Measurements from ENCODE around the gene FPR1. TPM values are rescaled to one million over a fixed set of nuclear protein-coding genes. Genes with fewer than 3 reads are reported as not detected.
A peak's percentile ranks its signal among the peaks of the same experiment; 100 is the strongest.

FPR1 gene
- total RNA-seq, 3 donors from 2014 or later (not counting 1 experiment from before 2014, with no cell fraction given), result 3.4 to 20.2 (median 6.4) TPM

DNA sequence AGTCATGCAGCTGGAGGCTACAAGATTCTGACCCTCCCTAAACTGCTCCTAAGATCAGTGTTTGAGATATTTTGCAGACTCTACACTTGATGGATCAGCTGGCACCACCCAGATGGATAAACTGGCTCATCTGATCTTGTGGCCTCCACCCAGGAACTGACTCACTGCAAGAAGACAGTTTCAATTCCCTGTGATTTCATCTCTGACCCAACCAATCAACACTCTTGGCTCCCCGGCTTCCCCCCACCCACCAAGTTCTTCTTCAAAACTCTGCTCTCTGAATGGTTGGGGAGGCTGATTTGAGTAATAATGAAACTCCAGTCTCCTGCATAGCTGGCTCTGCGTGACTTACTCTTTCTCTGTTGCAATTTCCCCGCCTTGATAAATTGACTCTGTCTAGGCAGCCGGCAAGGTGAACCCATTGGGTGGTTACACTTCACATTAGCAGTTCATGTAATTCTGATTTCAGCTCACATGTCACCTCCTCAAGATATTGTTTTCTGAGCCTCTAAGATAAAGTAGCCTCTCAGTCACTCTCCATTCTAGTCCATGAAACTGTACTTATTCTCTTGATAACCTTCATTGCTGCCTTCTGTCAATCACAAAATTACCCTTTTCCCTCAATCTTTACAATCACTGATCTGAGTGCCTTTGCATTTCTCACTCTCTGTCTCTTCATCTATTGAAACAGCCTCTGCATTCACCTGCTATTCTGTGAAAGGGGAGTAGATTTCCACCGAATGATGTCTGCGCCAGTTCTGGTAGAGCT lies 33.4 kb upstream of the FPR1 start:
- DNase-seq (peak in 1 of 2 donors; percentile 13), ATAC-seq (peak; percentile 32 to 47 (median 35))
- WGBS (ENCODE audit: insufficient coverage), result 80% methylated on average over 5 of the region's 6 CpGs
- Mint-ChIP-seq H3K4me1 (no peaks in the 10 kb centered on the region), H3K27ac (no peak overlapping the region), H3K27me3 (ENCODE audit: low read depth in 2 of 2) (peaks cover 0 to 8% of the 10 kb centered on the region in 2 donors), H3K4me3 (no peak overlapping the region), H3K9me3 (peaks cover 0 to 5% of the 10 kb centered on the region in 2 donors), H3K36me3 (no peaks in the 10 kb centered on the region)
- H3K4me3 ChIP-seq (ENCODE audit: low read length), result no peak overlapping the region
- TF ChIP-seq, protein P1, sequence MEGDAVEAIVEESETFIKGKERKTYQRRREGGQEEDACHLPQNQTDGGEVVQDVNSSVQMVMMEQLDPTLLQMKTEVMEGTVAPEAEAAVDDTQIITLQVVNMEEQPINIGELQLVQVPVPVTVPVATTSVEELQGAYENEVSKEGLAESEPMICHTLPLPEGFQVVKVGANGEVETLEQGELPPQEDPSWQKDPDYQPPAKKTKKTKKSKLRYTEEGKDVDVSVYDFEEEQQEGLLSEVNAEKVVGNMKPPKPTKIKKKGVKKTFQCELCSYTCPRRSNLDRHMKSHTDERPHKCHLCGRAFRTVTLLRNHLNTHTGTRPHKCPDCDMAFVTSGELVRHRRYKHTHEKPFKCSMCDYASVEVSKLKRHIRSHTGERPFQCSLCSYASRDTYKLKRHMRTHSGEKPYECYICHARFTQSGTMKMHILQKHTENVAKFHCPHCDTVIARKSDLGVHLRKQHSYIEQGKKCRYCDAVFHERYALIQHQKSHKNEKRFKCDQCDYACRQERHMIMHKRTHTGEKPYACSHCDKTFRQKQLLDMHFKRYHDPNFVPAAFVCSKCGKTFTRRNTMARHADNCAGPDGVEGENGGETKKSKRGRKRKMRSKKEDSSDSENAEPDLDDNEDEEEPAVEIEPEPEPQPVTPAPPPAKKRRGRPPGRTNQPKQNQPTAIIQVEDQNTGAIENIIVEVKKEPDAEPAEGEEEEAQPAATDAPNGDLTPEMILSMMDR (IDR thresholded peaks at IDR 0.05), result no peak
- H3K4me1 ChIP-seq (ENCODE audit: control insufficient read depth, insufficient read depth, low read length), result no peaks in the 10 kb centered on the region
- H3K27me3 ChIP-seq (ENCODE audit: control insufficient read depth, insufficient read depth, low read length), result no peaks in the 10 kb centered on the region
- no peaks in the 10 kb centered on the region for H3K36me3 ChIP-seq (ENCODE audit: control insufficient read depth, insufficient read depth, low read length)
- H3K9me3 ChIP-seq (ENCODE audit: control insufficient read depth, insufficient read depth, low read length), result no peaks in the 10 kb centered on the region
- intact Hi-C loops (cut with micrococcal nuclease), result no loop called here
- H3K27ac ChIP-seq (ENCODE audit: low read length), result peak overlapping the region; percentile 55

GRCh38 chr19:51784109-51784785 lies 32.6 kb upstream of the FPR1 start:
- H3K27me3 Mint-ChIP-seq (ENCODE audit: low read depth in 2 of 2), result peaks cover 7 to 8% of the 10 kb centered on the region in 2 donors
- Histone ChIP-seq H3K4me3 (ENCODE audit: low read length) (no peak overlapping the region), H3K4me1 (ENCODE audit: control insufficient read depth, insufficient read depth, low read length) (no peaks in the 10 kb centered on the region), H3K36me3 (ENCODE audit: control insufficient read depth, insufficient read depth, low read length) (no peaks in the 10 kb centered on the region), H3K27me3 (ENCODE audit: control insufficient read depth, insufficient read depth, low read length) (no peaks in the 10 kb centered on the region), H3K9me3 (ENCODE audit: control insufficient read depth, insufficient read depth, low read length) (no peaks in the 10 kb centered on the region), H3K27ac (ENCODE audit: low read length) (no peak overlapping the region)
- peaks cover 0 to 5% of the 10 kb centered on the region in 2 donors for H3K9me3 Mint-ChIP-seq
- WGBS (ENCODE audit: insufficient coverage), result 91% methylated on average over 3 of the region's 6 CpGs
- no peak overlapping the region for H3K27ac Mint-ChIP-seq
- ATAC-seq (no peak), DNase-seq (no peak)
- H3K4me1 Mint-ChIP-seq, result no peaks in the 10 kb centered on the region
- no peak overlapping the region for H3K4me3 Mint-ChIP-seq
- no peaks in the 10 kb centered on the region for H3K36me3 Mint-ChIP-seq
- TF ChIP-seq, protein P1 (IDR thresholded peaks at IDR 0.05), result no peak
- intact Hi-C loops (cut with micrococcal nuclease), result no loop called here

DNA sequence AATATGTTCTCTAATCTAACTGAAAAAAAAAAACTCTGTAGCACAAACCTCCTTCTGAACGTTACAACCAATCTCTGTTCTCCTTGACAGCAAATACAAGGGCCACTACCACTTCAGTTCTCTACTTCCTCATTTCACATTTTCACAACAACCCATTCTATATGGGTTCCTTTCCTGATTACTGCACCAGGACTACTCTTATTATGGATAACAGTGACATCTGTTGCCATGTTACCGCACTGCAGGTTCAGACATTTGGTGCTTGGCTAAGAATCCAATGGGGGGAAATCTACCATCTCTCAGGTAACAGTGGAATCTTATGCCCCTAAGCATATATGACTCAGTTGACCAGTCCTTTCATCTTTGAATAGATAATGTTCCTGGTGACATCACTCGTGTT lies 31.7 kb upstream of the FPR1 start:
- intact Hi-C loops (cut with micrococcal nuclease), result no loop called here
- Mint-ChIP-seq H3K27me3 (ENCODE audit: low read depth in 2 of 2) (peaks cover 8 to 16% of the 10 kb centered on the region in 2 donors), H3K4me3 (no peak overlapping the region), H3K36me3 (no peaks in the 10 kb centered on the region), H3K27ac (no peak overlapping the region), H3K4me1 (no peaks in the 10 kb centered on the region), H3K9me3 (peaks cover 0 to 5% of the 10 kb centered on the region in 2 donors)
- Histone ChIP-seq H3K4me3 (ENCODE audit: low read length) (no peak overlapping the region), H3K4me1 (ENCODE audit: control insufficient read depth, insufficient read depth, low read length) (no peaks in the 10 kb centered on the region), H3K27ac (ENCODE audit: low read length) (no peak overlapping the region), H3K36me3 (ENCODE audit: control insufficient read depth, insufficient read depth, low read length) (no peaks in the 10 kb centered on the region), H3K27me3 (ENCODE audit: control insufficient read depth, insufficient read depth, low read length) (no peaks in the 10 kb centered on the region), H3K9me3 (ENCODE audit: control insufficient read depth, insufficient read depth, low read length) (no peaks in the 10 kb centered on the region)
- TF ChIP-seq, protein P1 (IDR thresholded peaks at IDR 0.05), result no peak
- WGBS (ENCODE audit: insufficient coverage), result 15% methylated on average over 3 of the region's 3 CpGs
- peak in 1 of 2 donors; percentile 12 for DNase-seq
- ATAC-seq, result peak in 1 of 3 donors; percentile 63

All from natural killer cell (primary cell).